ENCODE results near the gene CASZ1.

DNA sequence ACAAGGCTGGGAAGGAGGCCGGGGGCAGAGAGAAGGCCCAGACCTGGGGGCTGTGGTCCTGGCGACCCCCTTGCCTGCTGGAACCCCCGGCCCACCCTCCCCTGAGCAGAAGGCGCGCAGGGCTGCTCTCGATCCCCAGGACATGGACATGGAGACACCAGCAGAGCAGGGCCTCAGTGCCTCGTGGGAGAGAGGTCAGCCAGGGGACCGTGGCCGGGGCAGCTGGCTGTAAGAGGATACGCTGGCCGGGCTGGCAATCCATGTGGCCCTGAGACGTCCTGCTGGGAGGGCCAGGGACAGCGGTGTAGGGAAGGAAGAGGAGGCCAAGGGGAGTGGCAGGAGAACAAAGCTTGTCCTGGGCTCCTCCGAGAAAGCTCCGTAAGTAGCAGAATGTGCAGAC lies 132.2 kb downstream of the CASZ1 start:
- TF ChIP-seq, protein P1, sequence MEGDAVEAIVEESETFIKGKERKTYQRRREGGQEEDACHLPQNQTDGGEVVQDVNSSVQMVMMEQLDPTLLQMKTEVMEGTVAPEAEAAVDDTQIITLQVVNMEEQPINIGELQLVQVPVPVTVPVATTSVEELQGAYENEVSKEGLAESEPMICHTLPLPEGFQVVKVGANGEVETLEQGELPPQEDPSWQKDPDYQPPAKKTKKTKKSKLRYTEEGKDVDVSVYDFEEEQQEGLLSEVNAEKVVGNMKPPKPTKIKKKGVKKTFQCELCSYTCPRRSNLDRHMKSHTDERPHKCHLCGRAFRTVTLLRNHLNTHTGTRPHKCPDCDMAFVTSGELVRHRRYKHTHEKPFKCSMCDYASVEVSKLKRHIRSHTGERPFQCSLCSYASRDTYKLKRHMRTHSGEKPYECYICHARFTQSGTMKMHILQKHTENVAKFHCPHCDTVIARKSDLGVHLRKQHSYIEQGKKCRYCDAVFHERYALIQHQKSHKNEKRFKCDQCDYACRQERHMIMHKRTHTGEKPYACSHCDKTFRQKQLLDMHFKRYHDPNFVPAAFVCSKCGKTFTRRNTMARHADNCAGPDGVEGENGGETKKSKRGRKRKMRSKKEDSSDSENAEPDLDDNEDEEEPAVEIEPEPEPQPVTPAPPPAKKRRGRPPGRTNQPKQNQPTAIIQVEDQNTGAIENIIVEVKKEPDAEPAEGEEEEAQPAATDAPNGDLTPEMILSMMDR (IDR thresholded peaks at IDR 0.05), result no peak
- no peak for TF ChIP-seq POLR2AphosphoS5 (IDR thresholded peaks at IDR 0.05; ENCODE audit: low read depth, low read length)
- TF ChIP-seq SIN3A (IDR thresholded peaks at IDR 0.05; ENCODE audit: borderline replicate concordance, insufficient read depth, low read depth, low read length), result no peak

All from Panc1 (cell line).